Endodermal cell (in vitro differentiated cells): ENCODE results near the gene NATD1. TPM values are rescaled to one million over a fixed set of nuclear protein-coding genes. Genes with fewer than 3 reads are reported as not detected.

ENCODE experiments used
- DNase-seq: peaks from one replicate; pipeline ENCODE4 v3.0.0-alpha.2; 2017
- H3K27ac ChIP-seq: 2 replicates; pipeline ENCODE4 v1.5.1; 2013; ENCODE audit warnings: mild to moderate bottlenecking, low read depth, low read length, moderate library complexity
- H3K27me3 ChIP-seq: 2 replicates; pipeline ENCODE4 v1.6.1; 2013; ENCODE audit warnings: mild to moderate bottlenecking, low read length, moderate library complexity; ENCODE audit not compliant: insufficient read depth, control insufficient read depth, poor library complexity, severe bottlenecking
- H3K36me3 ChIP-seq: 2 replicates; pipeline ENCODE4 v1.7.0; 2013; ENCODE audit warnings: mild to moderate bottlenecking, low read length, moderate library complexity; ENCODE audit not compliant: control insufficient read depth, insufficient read depth
- H3K4me1 ChIP-seq: one replicate; pipeline ENCODE4 v1.7.0; 2013; ENCODE audit warnings: low read length; ENCODE audit not compliant: control insufficient read depth, insufficient read depth
- H3K4me3 ChIP-seq: 2 replicates; pipeline ENCODE4 v1.5.1; 2013; ENCODE audit warnings: mild to moderate bottlenecking, low read length, moderate library complexity
- H3K9ac ChIP-seq: 2 replicates; pipeline ENCODE4 v1.6.1; 2013; ENCODE audit warnings: mild to moderate bottlenecking, low read length, moderate library complexity; ENCODE audit not compliant: poor library complexity, severe bottlenecking; ENCODE audit errors: extremely low read depth
- H3K9me3 ChIP-seq: 2 replicates; pipeline ENCODE4 v1.6.1; 2013; ENCODE audit warnings: mild to moderate bottlenecking, low read length, moderate library complexity; ENCODE audit not compliant: control insufficient read depth
- H3K27ac Mint-ChIP-seq: 2 replicates; pipeline ENCODE4 v1.8.0; 2020; ENCODE audit warnings: mixed read lengths
- H3K27me3 Mint-ChIP-seq: 2 replicates; pipeline ENCODE4 v1.8.0; 2021; ENCODE audit warnings: mild to moderate bottlenecking, mixed read lengths; ENCODE audit not compliant: insufficient read depth
- H3K36me3 Mint-ChIP-seq: 2 replicates; pipeline ENCODE4 v1.8.0; 2020; ENCODE audit warnings: low read depth, mixed read lengths
- H3K4me1 Mint-ChIP-seq: 2 replicates; pipeline ENCODE4 v1.8.0; 2020; ENCODE audit warnings: mixed read lengths
- H3K4me3 Mint-ChIP-seq: 2 replicates; pipeline ENCODE4 v1.8.0; 2020; ENCODE audit warnings: mild to moderate bottlenecking, moderate library complexity, mixed read lengths
- H3K9me3 Mint-ChIP-seq: 2 replicates; pipeline ENCODE4 v1.8.0; 2020; ENCODE audit warnings: mild to moderate bottlenecking, mixed read lengths
- WGBS, 2 experiments: methylation state at CpG; one replicate each; pipeline versions ENCODE4 v1.1.5 to v1.1.7; 2013; ENCODE audit warnings: missing lambda C conversion rate in 2 of 2, mixed read lengths in 1 of 2; ENCODE audit not compliant: insufficient coverage in 1 of 2, insufficient read length in 1 of 2; 5-methylcytosine and 5-hydroxymethylcytosine counted together
- total RNA-seq, 2 donors: library from RNA; stranded (reverse); fragmentation: NEBNext Ultra II Directional in 1 of 2; extraction: Animal tissue kit (Norgen Biotek cat#: 25700) in 1 of 2; gene quantifications; 2 replicates in 1 of 2; 3 replicates in 1 of 2; pipeline ENCODE4 v1.2.1, GENCODE V29; 2021
- TF ChIP-seq, protein P1 (sequence below): fragments of 200-600 bp; sonication (generic); conservative IDR thresholded peaks from 2 replicates; pipeline ENCODE4 v1.5.0; 2021; ENCODE audit warnings: antibody characterized with exemption, mild to moderate bottlenecking

NATD1 gene
- total RNA-seq, 2 donors from 2014 or later, result 12.2 to 17.2 TPM

DNA sequence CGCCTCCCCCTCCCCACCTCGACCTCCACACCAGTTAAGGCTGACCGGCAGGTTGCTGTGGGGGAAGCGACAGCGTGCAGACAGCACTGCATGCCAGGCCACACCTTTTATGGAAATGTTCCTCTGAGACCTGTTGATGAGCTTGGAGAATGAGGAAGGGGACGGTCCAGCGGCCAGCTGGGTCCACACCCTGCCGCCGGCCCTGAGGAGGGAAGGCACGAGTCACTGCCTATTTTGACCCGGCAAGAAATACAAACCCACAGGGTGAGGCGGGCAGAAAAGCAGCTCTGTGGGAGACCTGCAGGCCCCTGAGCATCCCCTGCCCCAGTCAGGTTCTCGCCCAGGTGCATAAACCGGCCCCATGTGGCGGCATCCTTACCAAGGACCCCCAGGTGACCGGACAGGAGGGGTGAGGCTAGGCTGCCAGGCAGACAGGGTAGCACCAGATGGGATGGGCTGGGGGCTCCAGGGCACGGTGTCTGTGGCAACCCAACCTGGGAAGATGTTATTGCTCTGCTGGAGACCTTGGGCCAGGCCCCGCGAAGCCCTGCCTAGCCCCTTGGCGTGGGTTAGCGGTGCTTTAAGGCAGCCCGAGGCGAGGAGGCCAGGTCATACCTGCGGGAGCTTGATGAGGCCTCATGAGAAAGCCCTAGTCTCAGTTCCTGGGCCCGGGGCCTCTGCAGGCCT is 12.7 kb downstream of the NATD1 start:
- Mint-ChIP-seq H3K4me3 (no peak overlapping the region), H3K9me3 (no peaks in the 10 kb centered on the region), H3K4me1 (peaks cover 11% of the 10 kb centered on the region), H3K27ac (peak overlapping the region; percentile 74), H3K36me3 (no peaks in the 10 kb centered on the region), H3K27me3 (no peaks in the 10 kb centered on the region)
- 73 to 83% methylated on average over 10 to 25 of the region's 25 CpGs for WGBS, 2 experiments
- Histone ChIP-seq H3K4me3 (no peak overlapping the region), H3K27ac (peak overlapping the region; percentile 38), H3K27me3 (no peaks in the 10 kb centered on the region), H3K9me3 (no peaks in the 10 kb centered on the region), H3K9ac (no peak overlapping the region), H3K36me3 (peaks cover 13% of the 10 kb centered on the region), H3K4me1 (peaks cover 5% of the 10 kb centered on the region)
- DNase-seq, result no peak
- TF ChIP-seq, protein P1, sequence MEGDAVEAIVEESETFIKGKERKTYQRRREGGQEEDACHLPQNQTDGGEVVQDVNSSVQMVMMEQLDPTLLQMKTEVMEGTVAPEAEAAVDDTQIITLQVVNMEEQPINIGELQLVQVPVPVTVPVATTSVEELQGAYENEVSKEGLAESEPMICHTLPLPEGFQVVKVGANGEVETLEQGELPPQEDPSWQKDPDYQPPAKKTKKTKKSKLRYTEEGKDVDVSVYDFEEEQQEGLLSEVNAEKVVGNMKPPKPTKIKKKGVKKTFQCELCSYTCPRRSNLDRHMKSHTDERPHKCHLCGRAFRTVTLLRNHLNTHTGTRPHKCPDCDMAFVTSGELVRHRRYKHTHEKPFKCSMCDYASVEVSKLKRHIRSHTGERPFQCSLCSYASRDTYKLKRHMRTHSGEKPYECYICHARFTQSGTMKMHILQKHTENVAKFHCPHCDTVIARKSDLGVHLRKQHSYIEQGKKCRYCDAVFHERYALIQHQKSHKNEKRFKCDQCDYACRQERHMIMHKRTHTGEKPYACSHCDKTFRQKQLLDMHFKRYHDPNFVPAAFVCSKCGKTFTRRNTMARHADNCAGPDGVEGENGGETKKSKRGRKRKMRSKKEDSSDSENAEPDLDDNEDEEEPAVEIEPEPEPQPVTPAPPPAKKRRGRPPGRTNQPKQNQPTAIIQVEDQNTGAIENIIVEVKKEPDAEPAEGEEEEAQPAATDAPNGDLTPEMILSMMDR, result no peak

DNA sequence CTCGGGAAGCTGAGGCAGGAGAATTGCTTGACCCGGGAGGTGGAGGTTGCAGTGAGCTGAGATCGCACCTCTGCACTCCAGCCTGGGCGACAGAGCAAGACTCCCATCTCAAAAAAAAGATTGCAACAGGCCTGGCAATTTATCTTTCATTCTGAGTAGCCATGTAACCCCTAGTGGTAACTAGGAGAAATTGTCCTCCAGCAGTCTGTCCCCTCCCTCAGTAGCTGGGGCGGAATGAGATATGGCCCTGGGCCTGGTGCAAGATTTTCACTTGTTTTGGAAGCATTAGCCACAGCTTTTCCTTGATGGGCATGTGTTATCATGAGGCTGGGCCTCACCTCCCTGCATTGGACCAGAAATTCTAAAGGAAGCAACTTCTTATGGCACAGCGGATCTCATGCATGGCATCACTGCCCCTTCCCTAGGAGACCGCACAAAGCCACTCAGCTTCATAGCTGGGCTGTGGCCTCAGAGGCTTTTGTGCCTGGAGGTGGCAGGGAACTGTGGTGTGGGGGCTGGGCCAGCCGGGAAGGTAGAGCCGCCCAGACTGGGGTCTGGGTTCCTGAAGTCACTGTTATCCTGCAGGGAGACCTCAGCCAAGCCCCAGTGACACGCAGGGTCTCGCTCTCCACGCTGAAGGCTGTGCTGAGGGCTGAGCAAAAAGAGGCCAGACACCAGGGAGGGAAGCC is 13.4 kb downstream of the NATD1 start:
- H3K4me3 ChIP-seq, result no peak overlapping the region
- 72 to 82% methylated on average over 6 to 12 of the region's 12 CpGs for WGBS, 2 experiments
- H3K27me3 ChIP-seq, result no peaks in the 10 kb centered on the region
- no peaks in the 10 kb centered on the region for H3K36me3 Mint-ChIP-seq
- H3K9me3 Mint-ChIP-seq, result no peaks in the 10 kb centered on the region
- peak overlapping the region; percentile 38 for H3K27ac ChIP-seq
- H3K4me1 Mint-ChIP-seq, result peaks cover 11% of the 10 kb centered on the region
- TF ChIP-seq, protein P1, result peak; percentile 77
- no peaks in the 10 kb centered on the region for H3K27me3 Mint-ChIP-seq
- H3K4me3 Mint-ChIP-seq, result no peak overlapping the region
- peak overlapping the region; percentile 74 for H3K27ac Mint-ChIP-seq
- H3K4me1 ChIP-seq, result peaks cover 5% of the 10 kb centered on the region
- DNase-seq, result peak; percentile 87
- H3K9me3 ChIP-seq, result no peaks in the 10 kb centered on the region
- peaks cover 12% of the 10 kb centered on the region for H3K36me3 ChIP-seq
- no peak overlapping the region for H3K9ac ChIP-seq

DNA sequence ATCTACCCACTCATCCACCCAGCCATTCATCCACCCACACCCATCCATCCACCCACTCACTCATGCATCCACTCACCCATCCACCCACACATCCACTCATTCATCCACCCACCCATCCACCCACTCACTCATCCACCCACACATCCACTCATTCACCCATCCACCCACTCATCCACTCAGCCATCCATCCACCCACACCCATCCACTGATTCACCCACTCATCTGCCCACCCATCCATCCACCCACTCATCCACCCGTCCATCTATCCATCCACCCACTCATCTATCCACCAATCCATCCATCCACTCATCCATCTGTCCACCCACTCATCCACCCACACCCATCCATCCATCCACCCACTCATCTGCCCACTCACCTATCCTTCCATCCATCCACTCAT is 17.3 kb downstream of the NATD1 start:
- H3K36me3 Mint-ChIP-seq, result no peaks in the 10 kb centered on the region
- no peaks in the 10 kb centered on the region for H3K36me3 ChIP-seq
- H3K4me3 ChIP-seq, result no peak overlapping the region
- no peaks in the 10 kb centered on the region for H3K9me3 ChIP-seq
- no peak overlapping the region for H3K4me3 Mint-ChIP-seq
- peaks cover 11% of the 10 kb centered on the region for H3K4me1 Mint-ChIP-seq
- 89 to 100% methylated on average over 1 of the region's 1 CpG for WGBS, 2 experiments
- peaks cover 5% of the 10 kb centered on the region for H3K4me1 ChIP-seq
- H3K27me3 Mint-ChIP-seq, result peaks cover 5% of the 10 kb centered on the region
- TF ChIP-seq, protein P1, result no peak
- DNase-seq, result no peak
- H3K27ac Mint-ChIP-seq, result no peak overlapping the region
- no peak overlapping the region for H3K9ac ChIP-seq
- no peaks in the 10 kb centered on the region for H3K27me3 ChIP-seq
- H3K27ac ChIP-seq, result no peak overlapping the region
- peaks cover 12% of the 10 kb centered on the region for H3K9me3 Mint-ChIP-seq
